ENCODE results near the gene EDEM1.

- TF ChIP-seq ATF3 (CRISPR knock-in tag; conservative IDR thresholded peaks at IDR 0.05) (no peak), CTCF (IDR thresholded peaks at IDR 0.05) (no peak), RELA (CRISPR knock-in tag; IDR thresholded peaks at IDR 0.05; ENCODE audit: borderline replicate concordance) (no peak), ZBTB21 (CRISPR knock-in tag; IDR thresholded peaks at IDR 0.05; ENCODE audit: borderline replicate concordance) (no peak), MLX (CRISPR knock-in tag; IDR thresholded peaks at IDR 0.05) (no peak), FOXK1 (CRISPR knock-in tag; IDR thresholded peaks at IDR 0.05) (no peak), JUN (CRISPR knock-in tag; IDR thresholded peaks at IDR 0.05) (no peak), ELF4 (CRISPR knock-in tag; IDR thresholded peaks at IDR 0.05; ENCODE audit: low read depth) (no peak), CREB1 (CRISPR knock-in tag; IDR thresholded peaks at IDR 0.05) (no peak), ZNF121 (CRISPR knock-in tag; IDR thresholded peaks at IDR 0.05) (no peak), NR3C1 (CRISPR knock-in tag; conservative IDR thresholded peaks at IDR 0.05; ENCODE audit: low read depth) (no peak)
These were observed 68.2 kb downstream of the EDEM1 start for GRCh38 chr3:5255404-5256344.

All from WTC11 (cell line).